Stimulated activated CD4-positive, alpha-beta T cell treated with anti-CD3 and anti-CD28 coated beads, Interleukin-2, amount 100 ng/mL, for 24 hours (primary cell): ENCODE data around the gene PDF.
A peak's percentile ranks its signal among the peaks of the same experiment; 100 is the strongest.
"Not testable (repeated sequence)": the region's sequence is repeated elsewhere in the genome, so short reads cannot be mapped to it uniquely, and the experiment has no call there.

Experiments used
- DNase-seq, 2 donors: peaks; one replicate each; pipeline ENCODE4 v3.0.0-alpha.2; 2020

The PDF gene

DNA sequence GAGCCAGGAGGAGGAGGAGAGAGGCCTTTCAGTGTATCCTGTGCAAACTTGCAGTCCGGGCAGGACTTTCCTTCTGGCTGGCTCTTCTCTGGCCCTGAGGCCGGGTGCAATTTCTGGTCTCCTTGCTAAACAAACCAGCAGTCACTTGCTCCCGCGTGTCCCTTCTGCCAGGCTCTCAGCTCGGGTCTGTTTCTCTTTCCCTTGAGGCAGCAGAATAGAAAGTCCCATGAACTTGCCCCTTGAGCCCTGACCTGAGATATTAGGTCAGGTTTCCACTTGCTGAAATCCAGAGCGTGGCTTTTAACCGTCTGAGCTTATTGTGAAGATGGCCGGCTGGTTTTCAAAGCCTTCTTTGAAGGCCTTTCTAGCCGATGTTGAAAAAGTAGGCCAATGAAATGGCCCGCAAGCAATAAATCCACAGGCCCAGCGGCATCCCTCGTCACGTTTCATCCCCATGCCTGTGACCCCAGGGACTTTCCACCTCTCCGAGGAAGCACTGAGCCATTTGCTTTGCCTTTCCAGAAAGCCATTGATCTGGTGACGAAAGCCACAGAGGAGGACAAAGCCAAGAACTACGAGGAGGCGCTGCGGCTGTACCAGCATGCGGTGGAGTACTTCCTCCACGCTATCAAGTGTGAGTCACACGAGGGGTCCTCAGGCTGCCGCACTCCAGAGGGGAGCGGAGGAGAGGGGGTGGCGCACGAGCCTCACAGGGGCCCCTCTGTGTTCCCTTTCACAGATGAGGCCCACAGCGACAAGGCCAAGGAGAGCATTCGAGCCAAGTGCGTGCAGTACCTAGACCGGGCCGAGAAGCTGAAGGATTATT, 14.7 kb downstream of the PDF start:
- DNase-seq = no peak

DNA sequence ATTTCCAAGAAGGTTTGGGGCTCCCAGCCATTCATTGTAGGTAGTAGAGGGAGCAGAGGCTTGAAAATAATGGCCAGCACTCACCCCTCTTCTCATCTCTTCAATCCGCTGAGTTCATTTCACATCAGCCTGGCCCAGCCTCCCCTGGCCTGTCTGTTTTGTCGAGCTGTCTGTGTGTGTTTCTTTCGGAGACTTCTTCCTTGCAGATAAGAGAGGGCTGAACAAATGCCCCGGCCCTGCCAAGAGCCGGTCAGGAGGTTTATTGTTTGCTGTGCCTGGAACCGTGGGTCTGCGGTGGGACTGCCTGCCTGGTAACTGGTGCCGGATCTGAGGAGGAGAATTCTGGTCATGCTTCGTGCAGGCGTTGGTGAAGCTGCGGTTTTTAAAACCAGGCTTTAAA, 15.9 kb downstream of the PDF start:
- DNase-seq = no peak

DNA sequence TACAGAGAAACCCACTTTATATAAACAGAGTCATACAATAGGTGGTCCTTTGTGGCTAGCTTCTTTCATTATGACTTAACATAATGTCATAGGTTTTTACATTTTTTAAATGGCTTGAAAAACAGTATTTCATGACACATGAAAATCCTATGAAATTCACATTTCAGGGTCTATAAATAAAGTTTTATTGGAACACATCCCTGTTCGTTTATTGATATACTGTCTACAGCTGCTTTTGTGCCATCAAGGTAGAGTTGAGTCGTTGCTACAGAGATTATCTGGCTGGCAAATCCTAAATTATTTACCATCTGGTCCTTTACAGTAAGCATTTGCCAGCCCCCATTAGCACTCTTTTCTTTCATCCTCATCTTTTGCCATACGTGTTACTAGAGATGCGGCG, 16.9 kb downstream of the PDF start:
- DNase-seq = no peak

DNA sequence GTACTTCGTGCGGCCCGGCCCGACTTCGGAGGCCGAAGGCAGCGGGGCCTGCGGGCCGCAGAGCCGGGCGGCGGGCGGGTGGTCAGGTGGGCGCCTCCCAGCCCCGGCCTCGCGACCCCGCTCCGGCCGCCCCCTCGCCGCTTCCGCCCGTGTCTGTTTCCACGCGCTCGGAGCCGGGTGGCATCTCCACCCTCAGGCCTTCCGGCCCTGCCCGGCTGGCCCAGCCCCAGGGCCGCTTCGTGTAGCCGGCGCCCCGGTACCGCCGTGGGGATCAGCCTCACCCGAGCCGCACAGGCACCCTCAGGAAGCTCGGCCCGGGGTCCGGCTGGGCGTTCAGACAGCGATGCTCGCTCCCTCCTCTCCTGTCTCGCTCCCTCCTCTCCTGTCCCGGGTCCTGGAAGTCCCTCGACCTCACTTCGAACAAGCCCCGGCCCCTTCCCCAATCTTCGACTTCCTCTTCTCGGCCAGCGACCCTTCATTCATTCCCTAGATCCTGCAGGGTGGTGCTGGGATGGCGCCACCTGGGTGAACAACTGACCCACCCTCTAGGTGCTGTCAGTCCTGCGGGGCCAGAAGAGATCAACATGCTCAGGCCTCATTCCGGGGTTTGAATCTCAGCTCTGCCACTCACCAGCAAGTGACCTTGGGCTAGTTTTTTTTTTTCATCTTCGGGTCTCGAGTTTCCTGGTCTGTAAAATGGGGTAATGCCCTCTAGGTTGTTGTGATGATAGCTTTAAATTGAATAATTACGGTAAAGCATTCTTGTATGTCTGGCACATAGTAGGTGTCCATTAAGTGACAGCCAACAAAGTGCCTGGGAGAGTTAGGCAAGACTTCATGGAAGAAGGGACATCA, 18.6 kb downstream of the PDF start:
- DNase-seq = peak; percentile 40 to 62

DNA sequence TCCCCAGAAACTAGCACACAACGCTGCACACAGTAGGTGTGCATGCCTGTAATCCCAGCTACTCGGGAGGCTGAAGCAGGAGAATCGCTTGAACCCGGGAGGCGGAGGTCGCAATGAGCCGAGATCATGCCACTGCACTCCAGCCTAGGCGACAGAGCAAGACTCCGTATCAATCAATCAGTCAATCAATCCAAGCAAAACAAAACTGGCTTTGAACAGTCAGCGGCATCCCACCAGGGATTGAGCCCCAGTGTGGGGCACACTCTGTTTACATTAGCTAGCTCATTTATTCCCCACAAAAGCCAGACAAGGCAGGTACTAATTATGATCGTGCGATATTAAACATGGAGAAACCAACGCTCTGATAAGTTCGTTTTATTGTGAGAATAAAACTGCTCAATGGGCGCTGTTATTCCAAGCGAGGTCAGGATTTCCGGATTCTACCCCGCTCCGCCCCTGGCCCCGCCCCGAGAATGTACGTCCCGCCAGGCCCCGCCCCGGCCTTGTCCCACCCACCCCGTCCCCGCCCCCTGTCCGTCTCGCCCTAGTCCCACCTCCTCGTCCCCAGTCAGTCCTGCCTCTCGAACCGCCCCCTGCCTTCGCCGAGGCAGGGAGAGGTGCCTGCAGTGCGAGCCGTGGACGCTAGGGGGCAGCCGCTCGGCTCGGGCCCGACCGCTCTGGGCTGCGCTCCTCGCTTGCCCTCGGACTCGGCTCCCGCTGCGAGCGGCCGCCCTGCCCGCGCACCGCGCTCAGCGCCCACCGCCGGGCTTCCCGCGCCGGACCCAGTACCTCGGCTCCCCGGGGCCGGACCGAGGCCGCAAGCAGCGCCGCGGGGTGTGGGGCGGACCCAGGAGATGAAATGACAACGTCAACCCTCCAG, 19.5 kb downstream of the PDF start, which contains the start of gene VPS4A:
Gene VPS4A (plus strand): TSS at position 698 of the 880 bp plus-strand sequence. CDS start 162 bp downstream, at position 860.
- peak; percentile 98 to 99 for DNase-seq

DNA sequence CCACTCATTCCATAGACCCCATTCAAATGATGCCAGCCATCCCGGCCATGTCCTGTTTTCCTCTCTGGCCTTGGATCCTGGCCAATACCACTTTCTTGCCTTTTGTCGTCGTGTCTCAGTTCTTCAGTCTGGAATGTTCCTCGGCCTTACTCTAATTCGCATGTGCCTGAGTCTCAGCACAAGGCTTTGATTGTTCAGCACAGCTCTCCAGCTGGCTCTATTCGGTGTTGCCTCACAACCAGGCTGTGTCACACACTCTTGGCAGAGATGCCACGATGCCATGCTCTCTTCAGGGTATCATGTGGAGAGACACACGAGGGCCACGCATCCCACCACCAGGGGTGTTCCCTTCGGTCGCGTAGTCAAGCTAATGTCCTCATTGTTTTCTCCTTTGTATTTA, 21.1 kb downstream of the PDF start:
- no peak for DNase-seq

DNA sequence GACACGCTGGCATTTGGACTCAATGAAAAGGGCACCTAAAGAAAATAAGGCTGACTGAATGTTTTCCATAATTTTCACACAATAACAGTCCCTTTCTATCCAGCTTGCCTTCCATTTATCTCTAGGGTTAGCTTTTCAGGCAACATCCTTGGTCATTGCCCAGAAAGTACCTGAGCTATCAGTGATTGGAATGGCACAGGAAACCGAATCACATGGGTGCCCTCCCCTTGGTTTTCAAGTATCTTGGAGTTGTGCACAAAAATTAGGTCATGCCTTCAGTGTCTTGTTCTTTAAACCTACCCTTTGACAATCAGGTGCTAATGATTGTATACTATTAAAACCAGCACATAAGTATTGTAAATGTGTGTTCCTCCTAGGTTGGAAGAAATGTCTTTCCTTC, 22.5 kb downstream of the PDF start:
- DNase-seq = no peak

DNA sequence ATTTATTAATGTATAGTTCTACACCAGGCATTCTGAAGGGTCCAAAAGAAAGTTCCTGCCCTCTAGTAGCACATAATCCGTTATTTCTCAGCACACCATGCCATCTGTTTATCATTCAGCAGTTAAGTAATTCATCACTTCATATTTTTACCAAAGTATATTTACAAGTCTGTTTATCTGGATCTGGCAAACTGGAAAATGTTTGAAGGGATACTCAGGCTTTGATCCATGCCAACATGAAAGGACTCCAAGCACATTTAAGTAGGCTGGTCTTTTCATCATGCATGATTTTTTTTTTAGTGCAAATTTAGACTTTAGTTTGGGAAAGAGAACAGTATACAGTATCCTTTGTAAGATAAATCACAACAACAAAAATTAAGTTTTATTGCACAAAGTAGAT, 23.3 kb downstream of the PDF start:
- no peak for DNase-seq

DNA sequence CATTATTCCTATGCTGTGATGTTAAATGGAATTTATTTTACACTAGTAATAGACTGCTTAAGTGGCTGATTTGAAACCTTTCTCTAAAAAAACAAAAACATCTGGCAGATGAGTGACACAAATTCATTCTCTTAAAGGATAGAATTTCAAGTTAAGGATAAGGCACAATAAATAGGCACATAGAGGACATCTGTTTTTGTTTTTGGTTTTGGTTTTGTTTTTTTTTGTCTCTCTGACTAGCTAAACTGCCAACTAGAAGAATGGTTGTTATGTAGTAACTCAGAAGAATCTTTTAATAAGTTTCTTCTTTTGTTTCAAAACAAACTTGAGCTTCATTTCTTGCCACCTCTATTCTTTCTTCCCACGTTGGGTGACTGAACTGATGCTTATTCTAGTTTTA, 24.4 kb downstream of the PDF start:
- no peak for DNase-seq

DNA sequence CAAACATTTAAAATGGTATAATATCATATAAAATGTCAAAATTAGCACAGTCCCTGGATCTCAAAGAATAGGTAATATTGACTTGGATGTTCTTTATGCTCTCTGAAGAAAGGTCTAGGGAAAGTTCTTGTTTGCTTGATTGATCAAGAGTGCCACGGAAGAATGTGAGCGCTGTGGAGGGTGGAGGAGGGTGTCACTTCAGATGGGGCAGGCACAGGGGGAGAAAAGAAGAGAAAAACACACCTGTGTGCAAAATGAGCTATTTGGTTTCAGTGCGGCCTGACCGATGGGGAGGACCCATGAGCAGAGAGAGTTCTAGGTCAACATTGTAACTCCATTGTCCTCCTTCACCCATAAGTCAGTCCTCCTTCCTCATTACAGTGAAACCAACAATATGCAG, 28.1 kb downstream of the PDF start:
- no peak for DNase-seq

DNA sequence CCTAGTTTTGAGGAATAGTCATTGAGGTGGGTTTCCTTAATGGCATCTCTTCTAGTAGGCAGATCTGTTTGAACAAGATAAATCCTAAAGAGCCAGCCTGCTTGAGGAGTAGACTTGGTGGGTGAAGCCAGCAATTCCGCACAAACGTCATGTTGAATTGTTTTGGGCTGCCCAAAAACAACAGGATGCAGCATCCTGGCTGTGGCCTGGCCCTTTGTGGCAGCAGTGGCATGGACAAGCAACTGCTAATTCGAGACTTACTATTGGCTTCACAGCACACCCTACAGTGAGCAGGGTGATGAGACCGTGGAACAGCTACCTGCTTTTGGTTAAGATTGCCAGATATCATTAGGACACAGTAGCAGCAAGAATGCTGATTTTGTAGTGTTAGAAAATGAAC, 28.5 kb downstream of the PDF start:
- DNase-seq = no peak

DNA sequence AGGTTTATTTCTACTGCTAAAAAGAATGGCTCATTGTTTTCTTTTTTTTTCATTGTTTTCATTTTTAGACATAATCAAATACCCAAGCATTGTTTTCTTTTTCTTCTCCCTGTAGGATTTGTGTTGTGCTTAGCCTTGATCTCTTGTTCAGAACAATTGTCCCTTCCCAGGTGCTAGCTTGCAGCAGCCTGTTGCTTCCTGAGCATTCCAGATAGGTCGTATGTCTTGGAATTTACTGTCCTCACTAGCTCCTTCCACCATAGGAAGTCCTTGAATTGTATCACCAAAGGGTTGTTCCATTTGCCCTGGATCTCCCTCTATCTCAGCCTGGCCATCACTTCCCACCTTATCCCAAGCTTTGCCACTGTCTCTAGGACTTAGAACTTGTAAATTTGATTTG, 29.2 kb downstream of the PDF start:
- DNase-seq = no peak

DNA sequence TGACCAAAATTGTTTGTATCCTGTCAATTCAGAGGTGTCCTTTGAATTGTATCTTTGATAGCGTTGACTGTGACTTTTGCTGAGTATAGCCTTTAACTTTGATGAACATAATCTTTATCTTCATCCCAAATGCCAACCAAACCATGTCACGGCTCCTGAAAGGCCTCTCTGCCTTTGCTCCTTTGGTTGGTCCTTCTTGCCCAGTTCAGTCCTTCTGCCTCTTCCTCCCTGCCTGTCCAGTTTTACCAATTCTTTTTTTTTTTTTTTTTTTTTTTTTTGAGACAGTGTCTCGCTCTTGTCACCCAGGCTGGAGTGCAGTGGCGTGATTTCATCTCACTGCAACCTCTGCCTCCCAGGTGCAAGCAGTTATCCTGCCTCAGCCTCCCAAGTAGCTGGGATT, 32.1 kb downstream of the PDF start:
- DNase-seq = no peak

DNA sequence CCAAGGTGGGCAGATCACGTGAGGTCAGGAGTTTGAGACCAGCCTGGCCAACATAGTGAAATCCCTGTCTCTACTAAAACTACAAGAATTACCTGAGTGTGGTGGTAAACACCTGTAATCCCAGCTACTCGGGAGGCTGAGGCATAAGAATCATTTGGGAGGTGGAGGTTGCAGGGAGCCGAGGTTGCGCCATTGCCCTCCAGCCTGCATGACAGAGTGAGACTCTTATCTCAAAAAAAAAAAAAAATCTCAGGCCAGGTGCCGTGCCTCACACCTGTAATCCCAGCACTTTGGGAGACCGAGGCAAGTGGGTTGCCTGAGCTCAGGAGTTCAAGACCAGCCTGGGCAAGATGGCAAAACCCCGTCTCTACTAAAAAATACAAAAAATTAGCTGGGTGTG, 33.6 kb downstream of the PDF start:
- DNase-seq = not testable (repeated sequence)

DNA sequence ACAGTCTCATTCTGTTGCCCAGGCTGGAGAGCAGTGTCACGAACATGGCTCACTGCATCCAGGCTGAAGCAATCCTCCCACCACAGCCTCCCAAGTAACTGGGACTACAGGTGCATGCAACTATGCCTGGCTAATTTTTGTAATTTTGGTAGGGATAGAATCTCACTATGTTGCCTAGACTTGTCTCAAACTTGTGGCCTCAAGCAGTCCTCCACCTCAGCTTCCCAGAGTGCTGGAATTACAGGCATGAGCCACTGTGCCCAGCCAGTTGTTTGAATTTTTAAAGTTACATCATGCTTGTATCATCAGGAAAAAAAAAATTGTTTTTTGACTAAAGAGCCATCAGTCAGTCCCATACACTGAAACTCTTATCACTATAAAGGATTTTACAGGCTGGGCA, 36.3 kb downstream of the PDF start:
- no peak for DNase-seq

DNA sequence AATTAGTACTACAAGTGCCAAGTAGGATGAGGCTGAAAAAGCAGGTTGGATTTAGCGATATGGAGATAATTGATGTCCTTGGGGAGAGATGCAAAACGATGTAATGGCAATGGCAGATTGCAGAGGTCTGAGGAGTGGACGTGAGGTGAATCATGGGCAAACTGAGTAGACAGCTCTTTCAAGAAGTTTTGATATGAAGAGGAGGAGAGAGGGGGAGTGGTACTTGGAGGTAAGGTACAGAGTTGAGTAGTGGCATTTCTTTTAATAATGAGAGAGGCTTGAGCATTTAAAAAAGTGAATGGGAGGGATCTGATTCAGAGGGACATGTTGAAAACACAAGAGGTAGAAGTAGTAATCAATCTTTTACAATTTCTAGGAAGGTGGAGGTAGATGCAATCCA, 37.0 kb downstream of the PDF start:
- no peak for DNase-seq

DNA sequence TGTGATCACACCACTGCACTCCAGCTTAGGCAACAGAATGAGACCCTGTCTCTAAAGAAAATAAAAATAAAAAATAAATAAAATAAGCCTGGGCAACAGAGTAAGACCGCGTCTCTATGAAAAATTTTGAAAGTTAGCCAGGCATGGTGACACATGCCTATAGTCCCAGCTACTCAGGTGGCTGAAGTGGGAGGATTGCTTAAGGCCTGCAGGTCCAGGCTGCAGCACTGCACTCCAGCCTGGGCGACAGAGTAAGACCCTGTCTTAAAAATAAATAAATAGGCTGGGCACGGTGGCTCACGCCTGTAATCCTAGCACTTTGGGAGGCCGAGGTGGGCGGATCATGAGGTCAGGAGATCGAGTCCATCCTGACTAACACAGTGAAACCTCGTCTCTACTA, 38.7 kb downstream of the PDF start:
- not testable (repeated sequence) for DNase-seq

DNA sequence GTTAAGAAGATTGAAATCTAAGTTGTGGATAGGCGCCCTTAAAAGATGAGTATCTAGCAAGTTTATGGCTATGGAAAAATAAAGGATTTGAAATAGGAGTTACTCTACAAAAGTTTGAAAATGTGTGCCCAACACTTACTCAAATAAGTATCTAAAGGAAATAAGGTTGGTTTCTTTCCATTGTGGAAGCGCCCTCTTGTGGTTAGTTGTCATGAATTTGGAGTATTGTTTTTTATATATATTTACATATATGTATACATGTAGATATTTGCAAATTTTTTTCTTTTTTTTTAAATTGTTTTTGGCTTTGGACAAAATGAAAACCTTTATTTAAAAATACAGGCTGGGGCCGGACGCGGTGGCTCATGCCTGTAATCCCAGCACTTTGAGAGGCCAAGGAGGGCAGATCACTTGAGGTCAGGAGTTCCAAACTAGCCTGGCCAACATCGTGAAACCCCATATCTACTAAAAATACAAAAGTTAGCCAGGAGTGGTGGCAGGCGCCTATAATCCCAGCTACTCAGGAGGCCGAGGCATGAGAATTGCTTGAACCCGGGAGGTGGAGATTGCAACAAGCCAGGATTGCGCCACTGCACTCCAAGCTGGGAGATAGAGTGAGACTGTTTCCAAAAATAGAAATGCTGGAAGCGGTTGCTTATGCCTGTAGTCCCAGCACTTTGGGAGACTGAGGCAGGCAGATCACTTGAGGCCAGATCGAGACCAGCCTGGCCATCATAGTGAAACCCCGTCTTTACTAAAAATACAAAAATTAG, 43.3 kb downstream of the PDF start:
- peak; percentile 8 to 45 for DNase-seq

DNA sequence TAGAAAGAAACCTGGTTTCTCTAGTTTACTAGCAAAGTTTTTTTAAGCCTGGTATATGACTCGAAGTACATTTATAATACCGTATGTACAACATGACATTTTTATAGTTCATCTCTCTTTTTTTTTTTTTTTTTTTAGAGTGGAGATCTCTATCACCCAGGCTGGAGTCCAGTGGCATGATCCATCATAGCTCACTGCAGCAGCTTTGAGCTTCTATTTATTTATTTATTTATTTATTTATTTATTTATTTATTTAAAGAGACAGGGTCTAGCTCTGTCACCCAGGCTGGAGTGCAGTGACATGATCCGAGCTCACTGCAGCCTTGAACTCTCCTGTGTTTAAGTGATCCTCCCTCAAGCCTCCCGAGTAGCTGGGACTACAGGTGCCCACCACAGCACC, 45.1 kb downstream of the PDF start:
- no peak for DNase-seq

DNA sequence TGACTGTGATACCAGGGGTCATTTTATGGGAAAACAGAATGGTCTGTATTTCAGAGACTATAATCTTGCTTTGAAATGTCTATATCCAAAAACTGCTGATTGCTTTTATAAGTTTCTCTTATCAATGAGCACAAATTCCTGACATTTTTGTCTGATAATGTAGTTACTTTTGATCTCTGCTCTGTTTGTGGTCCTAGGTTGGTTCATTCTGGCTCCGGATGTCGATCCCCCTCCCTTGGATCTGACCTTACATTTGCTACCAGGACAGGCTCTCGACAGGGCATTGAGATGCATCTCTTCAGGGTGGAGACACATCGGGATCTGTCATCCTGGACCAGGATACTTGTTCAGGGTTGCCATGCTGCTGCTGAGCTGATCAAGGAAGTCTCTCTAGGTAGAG, 46.5 kb downstream of the PDF start:
- no peak for DNase-seq

DNA sequence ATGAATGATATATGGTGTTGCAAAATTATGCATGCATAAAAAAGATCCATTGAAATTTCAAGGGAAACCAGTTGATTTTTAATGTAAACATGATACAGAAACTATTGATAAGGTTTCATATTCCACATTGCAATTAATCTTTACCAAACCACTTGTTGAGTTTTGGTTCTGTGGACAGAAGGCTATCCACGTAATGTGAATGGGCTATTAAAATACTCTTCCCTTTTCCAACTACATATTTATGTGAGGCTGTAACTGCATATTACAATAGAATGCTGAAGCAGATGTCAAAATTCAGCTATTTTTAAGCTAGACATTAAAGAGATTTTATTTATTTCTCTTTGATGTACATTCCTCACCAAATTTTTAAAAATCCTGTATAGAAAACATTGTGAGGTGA, 53.0 kb downstream of the PDF start:
- no peak for DNase-seq
